ENCODE results near the gene GRAMD2B.

DNA sequence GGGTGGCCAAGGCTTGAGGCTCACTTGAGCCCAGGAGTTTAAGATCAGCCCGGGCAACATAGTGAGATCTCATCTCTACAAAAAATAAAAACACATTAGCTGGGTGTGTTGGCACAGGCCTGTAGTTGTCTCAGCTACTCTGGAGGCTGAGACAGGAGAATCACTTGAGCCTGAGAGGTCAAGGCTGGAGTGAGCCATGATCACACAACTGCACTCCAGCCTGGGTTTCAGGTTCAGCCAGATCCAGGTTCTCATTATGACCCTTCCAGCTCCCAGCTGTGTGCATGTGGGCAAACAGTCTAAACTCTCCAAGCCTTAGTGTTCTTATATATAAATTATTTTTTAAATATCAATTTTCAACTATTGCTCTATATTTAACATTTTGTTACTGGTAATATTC is 103.9 kb downstream of the GRAMD2B start:
- TF ChIP-seq ATF3 (IDR thresholded peaks at IDR 0.05; ENCODE audit: insufficient read depth, low read depth, low read length) (no peak), POLR2AphosphoS5 (IDR thresholded peaks at IDR 0.05; ENCODE audit: low read depth, low read length) (no peak), POLR2A (IDR thresholded peaks at IDR 0.05; ENCODE audit: control extremely low read depth in 1 of 2, low read depth in 2 of 2, low read length in 2 of 2) (no peak), YY1 (IDR thresholded peaks at IDR 0.05; ENCODE audit: low read depth, low read length) (no peak), ASH2L (IDR thresholded peaks at IDR 0.05; ENCODE audit: low read length) (no peak), ZNF274 (IDR thresholded peaks at IDR 0.05; ENCODE audit: borderline replicate concordance, extremely low read depth, low read length) (no peak), CREB1 (IDR thresholded peaks at IDR 0.05) (no peak), TCF12 (IDR thresholded peaks at IDR 0.05; ENCODE audit: low read depth, low read length) (no peak), MAX (IDR thresholded peaks at IDR 0.05) (no peak), RBBP5 (IDR thresholded peaks at IDR 0.05; ENCODE audit: borderline replicate concordance, low read depth, low read length) (no peak), RAD21 (IDR thresholded peaks at IDR 0.05 in 1 of 2, conservative IDR thresholded peaks at IDR 0.05 in 1 of 2; ENCODE audit: low read depth in 2 of 2, low read length in 2 of 2) (no peak), CBX8 (IDR thresholded peaks at IDR 0.05; ENCODE audit: borderline replicate concordance, low read depth, low read length) (no peak), KDM5A (IDR thresholded peaks at IDR 0.05; ENCODE audit: low read length) (no peak)
- TF ChIP-seq, protein P1, sequence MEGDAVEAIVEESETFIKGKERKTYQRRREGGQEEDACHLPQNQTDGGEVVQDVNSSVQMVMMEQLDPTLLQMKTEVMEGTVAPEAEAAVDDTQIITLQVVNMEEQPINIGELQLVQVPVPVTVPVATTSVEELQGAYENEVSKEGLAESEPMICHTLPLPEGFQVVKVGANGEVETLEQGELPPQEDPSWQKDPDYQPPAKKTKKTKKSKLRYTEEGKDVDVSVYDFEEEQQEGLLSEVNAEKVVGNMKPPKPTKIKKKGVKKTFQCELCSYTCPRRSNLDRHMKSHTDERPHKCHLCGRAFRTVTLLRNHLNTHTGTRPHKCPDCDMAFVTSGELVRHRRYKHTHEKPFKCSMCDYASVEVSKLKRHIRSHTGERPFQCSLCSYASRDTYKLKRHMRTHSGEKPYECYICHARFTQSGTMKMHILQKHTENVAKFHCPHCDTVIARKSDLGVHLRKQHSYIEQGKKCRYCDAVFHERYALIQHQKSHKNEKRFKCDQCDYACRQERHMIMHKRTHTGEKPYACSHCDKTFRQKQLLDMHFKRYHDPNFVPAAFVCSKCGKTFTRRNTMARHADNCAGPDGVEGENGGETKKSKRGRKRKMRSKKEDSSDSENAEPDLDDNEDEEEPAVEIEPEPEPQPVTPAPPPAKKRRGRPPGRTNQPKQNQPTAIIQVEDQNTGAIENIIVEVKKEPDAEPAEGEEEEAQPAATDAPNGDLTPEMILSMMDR (IDR thresholded peaks at IDR 0.05; ENCODE audit: control extremely low read depth in 1 of 3, insufficient read depth in 1 of 3, low read depth in 1 of 3, low read length in 3 of 3), result no peak

Data from H1 (cell line).